ENCODE data around the gene OXA1L.

DNA sequence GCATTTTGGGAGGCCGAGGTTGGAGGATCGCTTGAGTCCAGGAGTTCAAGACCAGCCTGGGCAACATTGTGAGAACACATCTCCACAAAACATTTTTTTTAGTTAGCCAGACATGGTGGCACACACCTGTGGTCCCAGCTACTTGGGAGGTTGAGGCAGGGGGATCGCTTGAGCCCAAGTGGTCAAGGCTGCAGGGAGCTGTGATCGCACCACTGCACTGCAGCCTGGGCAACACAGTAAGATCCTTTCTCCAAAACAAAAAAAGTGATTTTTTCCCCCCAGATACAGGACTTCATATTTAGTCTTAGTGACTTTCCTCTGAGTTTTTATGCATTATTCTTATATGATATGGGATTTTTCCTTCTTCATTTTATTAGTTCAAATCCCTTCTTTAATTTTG, 20.2 kb downstream of the OXA1L start:
- TF ChIP-seq EZH2 (IDR thresholded peaks at IDR 0.05; ENCODE audit: borderline replicate concordance, low read length) (no peak), CTCF (conservative IDR thresholded peaks at IDR 0.05 in 1 of 2, IDR thresholded peaks at IDR 0.05 in 1 of 2; ENCODE audit: extremely low read depth in 1 of 2, insufficient read depth in 1 of 2, low read depth in 1 of 2, low read length in 2 of 2) (no peak)

Data from mammary epithelial cell (primary cell).